Epidermal melanocyte (primary cell): ENCODE results near the gene GET4.

Experiments
- DNase-seq: peaks from one replicate; pipeline ENCODE4 v3.0.0; 2011; ENCODE audit warnings: low spot score; ENCODE audit not compliant: insufficient read length

Gene GET4

GRCh38 chr7:876077-876971, at the start of gene GET4:
Gene GET4 (plus strand): TSS chr7:876554. CDS start chr7:876646, 92 bp downstream.
- peak; percentile 76 for DNase-seq

- DNase-seq = no peak
Measured at GRCh38 chr7:828793-829561, 47.4 kb upstream of the GET4 start.

- DNase-seq = no peak
Measured at GRCh38 chr7:830069-830468, 46.3 kb upstream of the GET4 start.

GRCh38 chr7:831596-832166, 44.7 kb upstream of the GET4 start:
- DNase-seq = peak; percentile 50

DNA sequence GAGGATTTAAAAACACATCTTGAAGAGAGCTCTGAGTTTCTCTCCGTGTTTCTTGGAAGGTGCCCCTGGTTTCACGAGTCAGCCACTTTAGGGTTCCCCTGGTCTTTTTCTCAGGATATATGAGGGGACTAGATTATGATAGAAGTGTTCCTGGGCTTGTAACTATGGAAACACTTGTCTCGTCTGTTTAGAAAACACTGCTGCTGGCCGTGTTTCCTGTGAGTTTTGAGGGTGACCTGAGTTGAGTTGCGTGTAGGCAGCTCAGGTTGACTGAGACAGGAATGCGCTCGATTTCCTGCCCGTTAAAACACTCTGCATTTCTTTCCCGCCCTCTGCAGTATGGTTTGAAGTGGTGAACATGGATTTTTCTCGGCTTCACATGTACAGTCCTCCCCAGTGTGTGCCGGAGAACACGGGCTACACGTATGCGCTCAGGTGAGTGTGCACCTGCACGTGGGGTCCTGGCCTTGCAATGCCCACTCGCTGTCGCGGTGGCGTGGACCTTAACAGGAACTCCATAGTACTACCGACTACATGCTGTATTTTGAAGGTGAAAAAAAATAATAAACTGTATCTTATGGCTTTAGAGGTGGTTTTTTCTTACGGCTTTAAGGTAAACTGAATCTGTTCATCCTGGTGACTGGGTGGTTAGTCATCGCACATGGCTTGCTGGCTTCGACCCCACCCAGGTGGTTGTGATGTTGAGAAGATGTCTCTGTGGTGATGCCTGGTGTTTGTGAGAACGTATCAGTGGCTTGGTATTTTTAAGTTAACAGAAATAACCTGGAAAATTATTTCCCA, 44.0 kb upstream of the GET4 start, which contains the start of gene SUN1:
SUN1 (plus strand) TSS at position 310 of the 801 bp plus-strand sequence; CDS start at position 359, 49 bp downstream.
- DNase-seq = no peak

- DNase-seq = no peak
Measured at GRCh38 chr7:832968-833424, 43.4 kb upstream of the GET4 start.

- DNase-seq = no peak
Measured at GRCh38 chr7:833601-834258, 42.6 kb upstream of the GET4 start.

DNA sequence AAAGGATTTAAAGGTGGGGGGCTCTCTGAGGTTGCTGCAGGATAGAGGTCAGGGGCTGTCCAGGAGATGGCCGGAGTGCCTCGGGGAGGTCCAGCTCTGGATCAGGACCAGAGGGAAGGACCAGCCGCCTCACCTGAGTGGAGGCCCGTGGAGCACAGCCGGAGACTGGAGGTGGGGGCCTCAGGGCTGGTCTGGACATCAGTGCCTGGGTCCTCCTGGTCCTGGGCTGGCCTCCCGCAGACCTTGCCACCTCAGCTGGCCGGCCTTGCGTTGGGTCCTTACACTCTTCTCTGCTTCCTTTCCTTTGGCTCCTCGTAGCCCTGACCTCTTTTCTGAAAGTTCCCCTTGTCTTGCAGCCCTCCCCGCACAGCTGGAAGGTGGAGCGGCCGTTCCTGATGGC, 42.1 kb upstream of the GET4 start:
- no peak for DNase-seq

DNA sequence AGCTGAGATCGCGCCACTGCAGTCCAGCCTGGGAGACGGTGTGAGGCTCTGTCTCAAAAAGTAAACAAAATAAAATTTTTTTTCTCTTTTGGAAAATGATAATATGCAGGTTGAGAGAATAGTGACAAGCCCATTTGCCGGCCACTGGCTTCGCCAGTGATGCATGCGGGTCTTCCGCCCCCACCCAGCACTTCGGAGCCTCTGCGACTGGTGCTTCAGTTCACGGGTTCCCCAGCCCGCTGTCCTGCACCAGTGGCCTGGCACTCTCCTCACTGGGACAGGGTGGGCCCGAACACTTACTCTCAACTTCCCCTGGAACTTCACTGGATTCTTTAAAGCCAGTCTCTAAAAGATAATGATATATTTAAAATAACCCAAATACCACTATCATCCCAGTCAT, 41.3 kb upstream of the GET4 start:
- DNase-seq = no peak

GRCh38 chr7:835485-836401, 40.6 kb upstream of the GET4 start:
- no peak for DNase-seq

GRCh38 chr7:836429-836828, 39.9 kb upstream of the GET4 start:
- no peak for DNase-seq

DNA sequence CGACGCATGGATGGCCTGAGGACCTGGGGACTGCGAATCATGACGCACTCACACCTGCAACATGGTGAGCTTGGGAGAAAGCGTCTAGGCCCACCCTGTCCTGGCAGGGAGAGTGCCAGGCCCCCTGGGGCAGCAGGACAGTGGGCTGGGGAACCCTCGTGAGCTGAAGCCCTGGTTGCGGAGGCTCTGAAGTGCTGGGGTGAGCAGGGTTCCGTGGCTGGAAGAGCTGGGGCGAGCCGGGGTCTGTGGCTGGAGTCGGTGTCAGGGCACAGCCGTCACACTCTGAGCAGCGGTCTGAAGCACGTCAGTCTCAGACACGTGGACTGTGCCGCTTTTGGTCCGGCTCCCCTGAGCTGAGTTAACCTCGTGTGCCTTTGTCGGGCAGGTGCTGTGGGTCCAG, 39.4 kb upstream of the GET4 start:
- no peak for DNase-seq

GRCh38 chr7:840001-840600, 36.3 kb upstream of the GET4 start:
- DNase-seq = no peak

GRCh38 chr7:841943-842342, 34.4 kb upstream of the GET4 start:
- no peak for DNase-seq

GRCh38 chr7:842431-843031, 33.8 kb upstream of the GET4 start:
- no peak for DNase-seq

GRCh38 chr7:843230-843629, 33.1 kb upstream of the GET4 start:
- no peak for DNase-seq

- no peak for DNase-seq
Measured at GRCh38 chr7:844043-844442, 32.3 kb upstream of the GET4 start.

GRCh38 chr7:844514-844913, 31.8 kb upstream of the GET4 start:
- no peak for DNase-seq

- no peak for DNase-seq
Measured at GRCh38 chr7:845091-845490, 31.3 kb upstream of the GET4 start.
